Measurements from ENCODE around the gene MOB2.

Gene MOB2

DNA sequence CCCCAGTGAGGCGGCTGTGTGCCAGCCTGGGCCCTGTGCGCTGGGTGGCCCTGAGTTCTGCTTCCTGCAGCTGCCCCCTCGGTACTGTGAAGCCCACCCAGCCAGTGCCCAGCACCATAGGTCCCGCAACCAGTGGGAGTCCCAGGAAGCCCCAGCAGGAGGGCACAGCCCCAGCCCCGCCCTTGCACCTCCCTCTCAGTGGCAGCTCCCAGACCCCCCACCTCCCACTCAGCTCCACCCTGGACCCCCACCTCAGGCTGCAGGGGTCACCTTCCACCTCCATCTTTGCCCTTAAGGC is 30.9 kb downstream of the MOB2 start:
- no peak overlapping the region for H3K4me3 Mint-ChIP-seq
- H3K27me3 Mint-ChIP-seq (ENCODE audit: low read depth), result no peaks in the 10 kb centered on the region
- TF ChIP-seq, protein P1, sequence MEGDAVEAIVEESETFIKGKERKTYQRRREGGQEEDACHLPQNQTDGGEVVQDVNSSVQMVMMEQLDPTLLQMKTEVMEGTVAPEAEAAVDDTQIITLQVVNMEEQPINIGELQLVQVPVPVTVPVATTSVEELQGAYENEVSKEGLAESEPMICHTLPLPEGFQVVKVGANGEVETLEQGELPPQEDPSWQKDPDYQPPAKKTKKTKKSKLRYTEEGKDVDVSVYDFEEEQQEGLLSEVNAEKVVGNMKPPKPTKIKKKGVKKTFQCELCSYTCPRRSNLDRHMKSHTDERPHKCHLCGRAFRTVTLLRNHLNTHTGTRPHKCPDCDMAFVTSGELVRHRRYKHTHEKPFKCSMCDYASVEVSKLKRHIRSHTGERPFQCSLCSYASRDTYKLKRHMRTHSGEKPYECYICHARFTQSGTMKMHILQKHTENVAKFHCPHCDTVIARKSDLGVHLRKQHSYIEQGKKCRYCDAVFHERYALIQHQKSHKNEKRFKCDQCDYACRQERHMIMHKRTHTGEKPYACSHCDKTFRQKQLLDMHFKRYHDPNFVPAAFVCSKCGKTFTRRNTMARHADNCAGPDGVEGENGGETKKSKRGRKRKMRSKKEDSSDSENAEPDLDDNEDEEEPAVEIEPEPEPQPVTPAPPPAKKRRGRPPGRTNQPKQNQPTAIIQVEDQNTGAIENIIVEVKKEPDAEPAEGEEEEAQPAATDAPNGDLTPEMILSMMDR (IDR thresholded peaks at IDR 0.05; ENCODE audit: unreplicated experiment in 3 of 3), result no peak
- H3K4me1 Mint-ChIP-seq, result no peaks in the 10 kb centered on the region
- H3K36me3 Mint-ChIP-seq (ENCODE audit: low read depth), result no peaks in the 10 kb centered on the region
- H3K9me3 Mint-ChIP-seq, result no peaks in the 10 kb centered on the region
- no peak overlapping the region for H3K27ac Mint-ChIP-seq

DNA sequence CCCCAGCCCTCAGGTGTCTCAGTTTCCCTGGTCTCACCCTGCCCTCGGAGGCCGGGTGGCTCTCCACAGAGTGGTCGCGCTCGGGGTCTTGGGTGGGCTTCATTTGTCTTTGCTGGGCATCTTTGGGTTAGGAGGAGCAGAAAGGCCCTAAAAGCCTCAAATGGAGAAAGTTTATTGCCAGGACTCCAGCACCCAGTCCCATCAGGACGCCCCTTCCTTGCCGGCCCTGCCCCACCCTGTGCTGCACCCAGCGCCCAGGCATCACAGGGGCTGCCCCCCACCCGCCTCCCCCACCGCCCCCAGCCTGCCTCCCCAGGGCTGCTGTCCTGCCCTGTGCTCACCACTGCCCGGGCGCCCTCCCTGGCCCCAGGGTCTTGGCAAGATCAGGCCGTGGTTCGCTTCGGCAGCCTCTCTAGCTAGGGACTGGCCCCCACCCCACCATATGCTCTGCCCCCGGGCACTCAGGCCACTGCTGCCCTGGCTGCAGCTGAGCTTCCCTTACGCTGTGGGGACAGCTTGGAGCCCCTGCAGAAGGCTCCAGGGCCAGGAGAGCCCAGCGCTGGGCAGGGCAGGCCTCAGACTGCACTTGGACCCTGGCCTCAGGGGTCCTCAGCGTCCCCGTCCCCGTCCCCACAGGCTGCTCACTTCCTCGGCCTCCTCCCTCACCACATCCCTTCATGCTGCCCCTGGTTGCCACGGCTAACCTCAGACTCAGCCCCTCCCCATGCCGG is 31.4 kb downstream of the MOB2 start:
- Mint-ChIP-seq H3K4me3 (no peak overlapping the region), H3K27ac (no peak overlapping the region), H3K4me1 (no peaks in the 10 kb centered on the region), H3K9me3 (no peaks in the 10 kb centered on the region), H3K36me3 (ENCODE audit: low read depth) (no peaks in the 10 kb centered on the region), H3K27me3 (ENCODE audit: low read depth) (no peaks in the 10 kb centered on the region)
- TF ChIP-seq, protein P1 (IDR thresholded peaks at IDR 0.05; ENCODE audit: unreplicated experiment in 3 of 3), result no peak

DNA sequence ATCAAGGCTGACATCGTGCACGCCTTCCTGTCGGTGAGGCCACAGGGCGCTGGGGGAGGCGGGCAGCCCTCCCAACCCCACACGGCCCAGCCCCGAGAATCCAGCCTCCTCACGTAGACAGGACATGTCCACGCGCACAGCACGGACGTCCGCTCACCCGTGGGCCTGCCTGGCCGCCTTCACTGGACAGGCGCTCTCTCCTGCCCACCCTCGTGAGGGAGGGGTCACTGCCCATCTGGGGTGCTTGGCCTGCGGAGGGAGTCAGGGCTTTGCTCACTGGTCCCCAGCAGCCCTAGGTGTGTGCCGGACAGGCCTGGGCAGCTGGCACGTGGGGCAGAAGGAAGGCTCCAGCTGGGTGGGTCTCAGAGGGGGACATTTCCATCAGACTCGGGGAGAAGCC is 32.0 kb downstream of the MOB2 start:
- TF ChIP-seq, protein P1 (IDR thresholded peaks at IDR 0.05; ENCODE audit: unreplicated experiment in 3 of 3), result no peak
- Mint-ChIP-seq H3K27me3 (ENCODE audit: low read depth) (no peaks in the 10 kb centered on the region), H3K9me3 (no peaks in the 10 kb centered on the region), H3K4me1 (no peaks in the 10 kb centered on the region), H3K36me3 (ENCODE audit: low read depth) (no peaks in the 10 kb centered on the region), H3K27ac (no peak overlapping the region), H3K4me3 (no peak overlapping the region)

DNA sequence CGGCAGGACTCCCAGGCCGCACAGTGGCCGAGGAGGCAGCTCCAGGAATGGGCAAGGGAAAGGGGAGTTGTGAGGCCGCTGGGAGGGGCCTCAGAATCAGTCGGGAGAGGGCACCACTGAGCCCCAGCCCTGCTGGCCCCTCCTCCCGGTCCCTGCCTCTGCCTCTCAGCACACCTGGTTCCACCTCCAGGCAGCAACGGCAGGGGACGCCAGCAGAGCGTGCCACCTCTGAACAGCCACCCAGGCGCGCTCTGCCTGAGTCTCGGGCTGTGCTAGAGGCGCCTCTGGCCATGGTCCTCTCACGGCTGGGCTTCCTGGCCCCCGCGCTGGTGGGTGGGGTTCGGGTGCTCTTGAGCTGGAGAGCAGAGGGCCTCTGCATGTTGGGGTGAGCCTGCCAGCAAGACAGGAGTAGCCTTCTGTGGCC is 33.0 kb downstream of the MOB2 start:
- H3K4me1 Mint-ChIP-seq, result no peaks in the 10 kb centered on the region
- H3K27me3 Mint-ChIP-seq (ENCODE audit: low read depth), result no peaks in the 10 kb centered on the region
- H3K9me3 Mint-ChIP-seq, result no peaks in the 10 kb centered on the region
- TF ChIP-seq, protein P1 (IDR thresholded peaks at IDR 0.05; ENCODE audit: unreplicated experiment in 3 of 3), result peak in 1 of 3 experiments; percentile 30
- H3K4me3 Mint-ChIP-seq, result no peak overlapping the region
- no peak overlapping the region for H3K27ac Mint-ChIP-seq
- H3K36me3 Mint-ChIP-seq (ENCODE audit: low read depth), result no peaks in the 10 kb centered on the region

DNA sequence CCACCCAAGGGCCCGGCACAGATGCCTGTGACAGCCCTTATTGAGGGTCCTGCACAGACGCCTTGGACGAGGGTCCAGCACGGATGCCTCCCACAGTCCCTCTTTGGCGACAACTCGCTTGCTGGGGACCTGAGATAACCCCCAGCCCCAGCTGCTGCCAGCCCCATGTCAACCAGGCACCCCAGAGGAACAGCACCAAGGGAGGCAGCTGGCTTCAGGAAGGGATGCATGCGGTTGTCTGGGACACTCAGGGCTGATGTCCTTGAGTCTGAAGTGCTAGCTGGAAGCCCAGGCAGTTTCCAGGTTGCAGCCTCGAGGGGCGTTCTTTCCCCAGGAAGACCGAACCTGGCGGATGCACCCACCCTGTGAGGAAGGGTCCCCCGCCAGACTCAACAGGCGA is 33.8 kb downstream of the MOB2 start:
- TF ChIP-seq, protein P1 (IDR thresholded peaks at IDR 0.05; ENCODE audit: unreplicated experiment in 3 of 3), result no peak
- Mint-ChIP-seq H3K4me1 (no peaks in the 10 kb centered on the region), H3K27me3 (ENCODE audit: low read depth) (no peaks in the 10 kb centered on the region)

DNA sequence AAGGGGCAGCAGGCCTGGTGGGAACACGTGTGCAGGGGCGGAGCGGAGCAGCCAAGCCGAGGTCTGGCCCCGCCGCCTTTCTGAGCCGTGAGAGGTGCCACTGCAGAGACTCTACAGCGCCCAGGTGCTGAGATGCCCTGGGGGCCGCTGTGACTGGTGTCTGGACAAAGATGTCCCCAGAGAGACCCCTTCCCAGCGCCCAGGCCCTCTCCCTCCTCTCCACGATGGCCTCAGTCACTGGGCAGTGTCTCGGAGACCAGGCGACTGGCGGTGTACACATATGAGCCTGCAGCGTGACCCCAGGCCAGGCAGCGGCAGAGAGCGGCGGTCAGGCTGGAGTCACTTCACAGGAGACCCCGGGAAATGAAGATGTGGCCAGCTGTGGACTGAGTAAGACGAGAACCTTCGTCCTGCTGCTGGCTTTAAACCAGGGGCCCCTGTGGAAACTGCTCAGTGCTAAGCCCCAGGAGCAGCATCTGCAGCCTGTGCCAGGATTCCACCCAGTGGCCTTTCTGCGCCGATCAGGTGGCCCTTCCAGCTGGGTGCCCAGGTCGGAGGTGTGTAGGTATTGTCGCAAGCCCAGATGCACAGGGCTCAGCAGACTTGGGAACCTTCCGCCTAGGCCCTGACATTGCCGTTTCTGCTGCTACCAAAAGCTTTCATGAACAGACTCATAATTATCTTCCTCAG is 34.7 kb downstream of the MOB2 start:
- Mint-ChIP-seq H3K4me3 (no peak overlapping the region), H3K36me3 (ENCODE audit: low read depth) (no peaks in the 10 kb centered on the region), H3K27ac (no peak overlapping the region), H3K27me3 (ENCODE audit: low read depth) (no peaks in the 10 kb centered on the region), H3K4me1 (no peaks in the 10 kb centered on the region), H3K9me3 (no peaks in the 10 kb centered on the region)
- TF ChIP-seq, protein P1 (IDR thresholded peaks at IDR 0.05; ENCODE audit: unreplicated experiment in 3 of 3), result no peak

More for the DNA sequence above, 33.8 kb downstream of the MOB2 start:
- H3K9me3 Mint-ChIP-seq, result no peaks in the 10 kb centered on the region
- no peaks in the 10 kb centered on the region for H3K36me3 Mint-ChIP-seq (ENCODE audit: low read depth)
- no peak overlapping the region for H3K4me3 Mint-ChIP-seq
- no peak overlapping the region for H3K27ac Mint-ChIP-seq
